Stimulated activated memory B cell treated with anti-CD40 and anti-IgM and Interleukin-4, amounts not matched to agents 10 μg/mL and 1 μg/mL and 100 μg/mL, for 72 hours (primary cell): ENCODE data around the gene EBP.
A peak's percentile ranks its signal among the peaks of the same experiment; 100 is the strongest.
"Not testable (repeated sequence)": the region's sequence is repeated elsewhere in the genome, so short reads cannot be mapped to it uniquely, and the experiment has no call there.

Experiments used
- ATAC-seq: fragments of 150-1000 bp; cut with Tn5 transposase; 2 replicates; pipeline ENCODE4 v1.10.0; 2021
- H3K27ac Mint-ChIP-seq: one replicate; pipeline ENCODE4 v1.8.0; 2022; ENCODE audit warnings: mild to moderate bottlenecking, mixed read lengths
- H3K27me3 Mint-ChIP-seq: one replicate; pipeline ENCODE4 v1.8.0; 2022; ENCODE audit warnings: mixed read lengths
- H3K36me3 Mint-ChIP-seq: one replicate; pipeline ENCODE4 v1.8.0; 2022; ENCODE audit warnings: mixed read lengths
- H3K4me1 Mint-ChIP-seq: one replicate; pipeline ENCODE4 v1.8.0; 2022; ENCODE audit warnings: mixed read lengths
- H3K4me3 Mint-ChIP-seq: one replicate; pipeline ENCODE4 v1.8.0; 2022; ENCODE audit warnings: mild to moderate bottlenecking, moderate library complexity, mixed read lengths
- H3K9me3 Mint-ChIP-seq: one replicate; pipeline ENCODE4 v1.8.0; 2022; ENCODE audit warnings: mixed read lengths

Gene EBP

DNA sequence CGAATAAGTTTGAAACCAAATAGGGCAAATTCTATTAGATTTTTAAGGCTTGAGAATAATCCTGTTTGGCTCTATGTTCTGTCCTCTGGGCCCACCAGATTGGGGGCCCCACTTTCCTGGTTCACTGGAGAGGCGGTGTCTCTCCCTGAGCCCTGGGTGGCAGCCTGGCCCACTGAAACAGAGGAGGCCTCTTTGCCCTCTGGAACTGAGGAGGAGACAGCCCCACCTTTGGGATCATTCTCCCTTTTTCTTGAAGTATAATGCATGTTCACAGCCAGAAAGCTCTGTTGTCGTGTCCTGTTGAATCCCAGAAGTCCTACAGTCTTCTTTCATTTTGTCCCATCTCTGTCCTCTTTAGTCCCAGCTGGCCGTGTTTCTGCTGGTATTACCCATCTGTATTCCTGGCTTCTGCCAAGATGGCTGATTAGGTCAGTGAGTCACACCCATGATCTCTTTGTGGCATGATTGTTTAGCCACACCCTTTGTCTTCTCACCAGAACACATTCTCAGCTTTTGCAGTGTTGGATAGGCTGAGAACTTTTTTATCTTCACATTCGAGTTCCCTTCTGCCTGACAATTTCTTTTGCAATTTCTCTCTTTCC lies 9.9 kb downstream of the EBP start:
- Mint-ChIP-seq H3K27me3 (no peaks in the 10 kb centered on the region), H3K9me3 (no peaks in the 10 kb centered on the region), H3K4me3 (no peak overlapping the region), H3K36me3 (peaks cover 20% of the 10 kb centered on the region), H3K4me1 (peaks cover 4% of the 10 kb centered on the region), H3K27ac (no peak overlapping the region)
- ATAC-seq, result no peak

DNA sequence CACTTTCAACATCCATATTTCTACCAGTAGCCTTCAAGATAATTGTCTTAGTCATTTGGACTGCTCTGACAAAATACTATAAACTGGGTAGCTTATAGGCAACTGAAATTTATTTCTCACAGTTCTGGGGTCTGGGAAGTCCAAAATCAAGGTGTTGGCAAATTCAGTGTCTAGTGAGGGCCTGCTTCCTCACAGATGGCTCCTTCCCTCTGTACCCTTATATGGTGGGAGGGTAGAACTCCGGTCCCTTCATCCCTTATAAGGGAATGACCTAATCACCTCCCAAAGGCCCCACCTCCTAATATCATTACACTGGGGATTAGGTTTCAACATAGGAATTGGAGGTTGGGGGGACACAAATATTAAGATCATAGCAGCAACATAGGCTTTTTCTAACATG lies 10.6 kb downstream of the EBP start:
- Mint-ChIP-seq H3K9me3 (no peaks in the 10 kb centered on the region), H3K36me3 (peaks cover 16% of the 10 kb centered on the region), H3K4me3 (no peak overlapping the region), H3K27me3 (no peaks in the 10 kb centered on the region), H3K27ac (no peak overlapping the region), H3K4me1 (no peaks in the 10 kb centered on the region)
- ATAC-seq, result no peak

DNA sequence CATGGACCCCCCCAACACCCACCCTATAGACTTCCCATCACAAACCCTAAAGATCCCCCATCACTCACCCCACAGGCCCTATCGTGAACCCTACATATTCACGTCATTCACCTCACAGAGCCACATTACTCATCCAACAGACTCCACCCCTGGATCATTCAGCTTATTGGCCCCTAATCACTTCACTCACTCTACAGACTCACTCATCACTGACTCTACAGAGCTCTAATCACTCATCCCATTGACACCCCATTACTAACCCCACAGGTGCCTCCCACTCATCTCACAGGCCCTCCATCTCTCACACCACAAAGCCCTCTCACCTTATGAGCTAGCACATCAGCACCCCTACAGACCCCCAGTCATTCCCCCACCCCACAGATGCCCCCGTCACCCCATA lies 11.6 kb downstream of the EBP start:
- ATAC-seq, result no peak
- Mint-ChIP-seq H3K27ac (no peak overlapping the region), H3K27me3 (no peaks in the 10 kb centered on the region), H3K36me3 (peaks cover 15% of the 10 kb centered on the region), H3K4me1 (no peaks in the 10 kb centered on the region), H3K9me3 (no peaks in the 10 kb centered on the region), H3K4me3 (no peak overlapping the region)

DNA sequence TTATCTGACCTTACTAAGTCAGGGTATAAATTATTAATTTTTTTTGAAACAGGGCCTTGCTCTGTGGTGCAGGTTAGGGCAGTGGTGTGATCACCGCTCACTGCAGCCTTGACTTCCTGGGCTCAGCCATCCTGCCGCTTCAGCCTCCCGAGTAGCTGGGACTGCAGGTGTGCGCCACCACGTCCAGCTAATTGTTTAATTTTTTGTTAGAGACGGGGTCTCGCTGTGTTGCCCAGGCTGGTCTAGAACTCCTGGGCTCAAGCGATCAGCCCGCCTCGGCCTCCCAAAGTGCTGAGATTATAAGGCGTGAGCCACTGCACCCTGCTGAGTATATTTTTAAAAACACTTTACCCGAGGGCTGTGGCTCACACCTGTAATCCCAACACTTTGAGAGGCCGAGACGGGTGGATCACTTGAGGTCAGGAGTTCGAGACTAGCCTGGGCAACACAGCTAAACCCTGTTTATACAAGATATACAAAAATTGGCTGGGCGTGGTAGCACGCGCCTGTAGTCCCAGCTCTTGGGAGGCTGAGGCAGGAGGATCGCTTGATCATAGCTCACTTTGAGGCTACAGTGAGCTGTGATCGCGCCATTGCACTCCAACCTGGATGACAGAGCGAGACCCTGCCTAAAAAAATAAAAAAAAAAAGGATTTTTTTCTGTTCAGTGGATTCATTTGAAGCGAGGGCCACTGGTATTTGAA lies 17.2 kb downstream of the EBP start:
- Mint-ChIP-seq H3K4me1 (peaks cover 20% of the 10 kb centered on the region), H3K9me3 (no peaks in the 10 kb centered on the region), H3K27me3 (no peaks in the 10 kb centered on the region), H3K27ac (peak overlapping the region; percentile 87), H3K4me3 (peak overlapping the region; percentile 92), H3K36me3 (peaks cover 6% of the 10 kb centered on the region)
- ATAC-seq, result no peak

DNA sequence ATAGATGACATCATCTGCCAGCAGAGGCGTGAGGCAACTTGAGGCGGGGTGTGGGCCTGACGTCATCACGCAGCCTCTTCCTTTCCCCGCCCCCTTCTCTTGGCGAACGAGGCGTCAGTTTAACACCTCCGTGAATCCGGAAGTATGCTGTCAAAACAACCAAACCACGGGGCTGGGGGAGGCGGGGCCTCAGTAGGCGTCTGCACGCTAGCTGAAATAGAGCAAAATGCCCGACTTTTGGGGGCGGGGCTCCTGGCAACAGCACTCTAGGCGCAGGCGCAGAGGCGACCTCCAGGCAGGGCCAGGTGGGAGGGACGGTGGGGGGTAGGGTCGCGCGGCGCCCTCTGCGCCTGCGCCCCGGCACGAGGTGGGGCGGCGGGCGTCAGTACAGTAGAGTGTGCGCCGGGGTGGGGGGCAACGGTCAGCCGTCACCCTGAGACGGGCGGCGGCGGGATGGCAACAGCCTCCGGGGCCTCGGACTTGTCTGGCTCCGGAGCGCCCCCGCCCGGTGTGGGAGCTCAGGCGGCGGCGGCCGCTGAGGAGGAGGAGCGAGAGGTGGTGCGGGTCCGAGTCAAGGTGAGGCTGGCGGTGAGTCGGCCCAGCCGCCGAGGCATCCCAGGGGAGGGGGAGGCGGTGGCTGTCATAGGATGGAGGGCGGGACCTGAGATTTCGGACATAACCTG lies 17.9 kb downstream of the EBP start, which contains the start of gene TBC1D25:
TBC1D25 (plus strand) TSS at position 370 of the 683 bp plus-strand sequence; CDS start at position 454, 84 bp downstream.
- H3K27me3 Mint-ChIP-seq, result no peaks in the 10 kb centered on the region
- no peaks in the 10 kb centered on the region for H3K9me3 Mint-ChIP-seq
- peak within 1 kb of the TSS; percentile 92 for H3K4me3 Mint-ChIP-seq
- peak within 1 kb of the TSS; percentile 87 for H3K27ac Mint-ChIP-seq
- peak; percentile 95 for ATAC-seq
- peaks cover 20% of the 10 kb centered on the region for H3K4me1 Mint-ChIP-seq
- peaks cover 6% of the 10 kb centered on the region for H3K36me3 Mint-ChIP-seq

DNA sequence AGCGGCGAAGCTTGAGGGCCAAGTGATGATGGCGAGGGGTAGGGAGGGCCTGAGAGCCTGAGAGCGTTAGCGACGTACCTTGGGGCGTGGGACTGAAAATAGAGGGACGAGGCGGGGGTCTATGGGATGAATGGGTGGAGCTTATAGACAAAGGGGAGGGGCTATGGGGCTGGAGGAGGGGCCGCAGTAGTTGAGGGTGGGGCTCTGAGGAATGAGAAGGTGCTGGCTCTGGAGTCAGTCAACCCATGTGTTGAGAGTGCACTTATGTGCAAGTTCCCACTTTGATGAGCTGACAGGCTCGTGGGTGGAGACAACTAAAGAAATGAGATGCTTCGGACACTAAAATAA lies 18.4 kb downstream of the EBP start:
- Mint-ChIP-seq H3K27ac (peak overlapping the region; percentile 87), H3K9me3 (no peaks in the 10 kb centered on the region)

DNA sequence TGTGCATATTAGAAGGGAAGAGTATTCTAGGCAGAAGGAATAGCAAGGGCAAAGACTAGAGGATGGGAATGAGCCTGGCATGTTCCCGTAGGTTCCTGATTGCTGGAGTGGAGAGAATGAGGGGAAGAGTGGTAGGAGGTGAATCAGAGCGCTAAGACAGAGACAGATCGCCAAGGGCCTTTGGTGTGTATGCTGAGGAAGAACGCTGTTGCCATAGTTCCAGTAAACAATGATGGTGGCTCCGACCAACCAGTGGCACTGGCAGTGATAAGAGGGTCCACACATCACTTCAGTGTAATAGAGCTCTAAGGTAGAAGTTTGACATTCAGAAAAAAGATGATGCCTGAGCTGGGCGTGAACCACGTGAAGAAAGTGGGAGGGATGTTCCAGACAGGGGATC lies 18.9 kb downstream of the EBP start:
- Mint-ChIP-seq H3K9me3 (no peaks in the 10 kb centered on the region), H3K4me1 (peaks cover 20% of the 10 kb centered on the region), H3K36me3 (peaks cover 10% of the 10 kb centered on the region), H3K4me3 (peak overlapping the region; percentile 92), H3K27ac (peak overlapping the region; percentile 87), H3K27me3 (no peaks in the 10 kb centered on the region)
- ATAC-seq, result no peak

More for the DNA sequence above, 18.4 kb downstream of the EBP start:
- peak overlapping the region; percentile 92 for H3K4me3 Mint-ChIP-seq
- peaks cover 20% of the 10 kb centered on the region for H3K4me1 Mint-ChIP-seq
- ATAC-seq, result peak; percentile 75
- H3K27me3 Mint-ChIP-seq, result no peaks in the 10 kb centered on the region
- peaks cover 6% of the 10 kb centered on the region for H3K36me3 Mint-ChIP-seq

DNA sequence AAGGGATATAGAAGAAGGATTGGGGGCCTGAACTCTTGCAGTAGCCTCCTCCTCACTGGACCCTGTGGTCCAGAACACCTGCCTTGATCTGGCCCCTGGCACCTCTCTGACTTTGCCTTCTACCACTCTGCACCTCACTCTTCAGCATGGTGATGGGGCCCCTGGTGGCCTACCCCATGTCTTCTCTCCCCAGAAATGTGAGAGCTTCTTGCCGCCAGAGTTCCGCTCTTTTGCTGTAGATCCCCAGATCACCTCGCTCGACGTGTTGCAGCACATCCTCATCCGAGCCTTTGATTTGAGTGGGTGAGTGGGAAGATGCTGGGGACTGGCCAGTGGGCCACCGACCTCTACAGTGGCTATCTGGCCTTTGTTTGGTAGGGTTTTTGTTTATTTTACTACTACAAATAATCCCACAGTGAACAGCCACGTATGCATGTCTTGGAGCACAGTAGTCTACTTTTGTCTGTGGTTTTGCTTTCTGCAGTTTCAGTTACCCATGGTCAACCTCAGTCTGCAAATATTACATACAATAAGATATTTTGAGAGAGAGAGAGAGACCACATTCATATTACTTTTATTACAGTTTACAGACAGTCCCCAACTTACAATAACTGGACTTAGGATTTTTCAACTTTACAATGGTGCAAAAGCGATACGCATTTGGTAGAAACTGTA lies 19.7 kb downstream of the EBP start:
- peak overlapping the region; percentile 92 for H3K4me3 Mint-ChIP-seq
- H3K27ac Mint-ChIP-seq, result peak overlapping the region; percentile 87
- peaks cover 20% of the 10 kb centered on the region for H3K4me1 Mint-ChIP-seq
- H3K27me3 Mint-ChIP-seq, result no peaks in the 10 kb centered on the region
- H3K9me3 Mint-ChIP-seq, result no peaks in the 10 kb centered on the region
- ATAC-seq, result no peak
- H3K36me3 Mint-ChIP-seq, result peaks cover 12% of the 10 kb centered on the region

DNA sequence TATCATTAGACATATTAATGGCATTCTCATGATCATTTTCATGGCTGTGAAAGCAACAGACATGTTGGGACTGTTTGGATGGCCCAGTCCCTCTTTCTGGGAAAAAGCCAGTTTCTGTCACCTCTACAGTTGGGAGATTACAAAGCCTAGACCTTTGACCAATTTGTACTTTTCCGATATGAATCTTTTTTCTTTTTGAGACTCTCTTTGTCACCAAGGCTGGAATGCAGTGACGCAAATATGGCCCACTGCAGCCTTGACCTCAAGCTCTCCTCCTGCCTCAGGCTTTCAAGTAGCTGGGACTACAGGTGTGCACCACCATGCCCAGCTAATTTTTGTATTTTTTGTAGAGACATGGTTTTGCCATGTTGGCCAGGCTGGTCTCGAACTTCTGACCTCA lies 27.3 kb downstream of the EBP start:
- H3K9me3 Mint-ChIP-seq, result no peaks in the 10 kb centered on the region
- peaks cover 29% of the 10 kb centered on the region for H3K36me3 Mint-ChIP-seq
- H3K27ac Mint-ChIP-seq, result no peak overlapping the region
- no peak for ATAC-seq
- no peak overlapping the region for H3K4me3 Mint-ChIP-seq
- H3K27me3 Mint-ChIP-seq, result no peaks in the 10 kb centered on the region
- H3K4me1 Mint-ChIP-seq, result no peaks in the 10 kb centered on the region

DNA sequence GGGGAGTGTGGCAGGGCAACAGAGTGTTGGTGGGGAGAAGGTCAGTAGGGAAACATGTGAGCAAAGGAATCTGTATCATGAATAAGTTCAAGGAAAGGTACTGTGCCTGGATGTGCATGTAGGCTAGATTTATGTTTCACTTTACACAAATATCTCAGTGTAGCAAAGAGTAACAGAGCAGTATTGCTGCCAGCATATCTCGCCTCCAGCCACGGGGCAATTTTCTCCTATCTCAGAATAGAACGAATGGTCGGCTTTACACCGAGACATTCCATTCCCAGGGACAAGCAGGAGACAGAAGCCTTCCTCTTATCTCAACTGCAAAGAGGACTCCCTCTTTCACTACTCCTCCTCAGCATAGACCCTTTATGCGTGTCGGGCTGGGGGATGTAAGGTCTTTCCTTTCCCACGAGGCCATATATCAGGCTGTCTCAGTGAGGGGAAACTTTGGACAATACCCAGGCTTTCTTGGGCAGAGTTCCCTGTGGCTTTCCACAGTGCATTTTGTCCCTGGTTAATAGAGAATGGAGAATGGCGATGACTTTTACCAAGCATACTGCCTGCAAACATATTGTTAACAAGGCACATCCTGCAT lies 34.2 kb downstream of the EBP start:
- peaks cover 34% of the 10 kb centered on the region for H3K36me3 Mint-ChIP-seq
- not testable (repeated sequence) for H3K27ac Mint-ChIP-seq, H3K9me3 Mint-ChIP-seq, H3K4me3 Mint-ChIP-seq, ATAC-seq, H3K4me1 Mint-ChIP-seq, H3K27me3 Mint-ChIP-seq

DNA sequence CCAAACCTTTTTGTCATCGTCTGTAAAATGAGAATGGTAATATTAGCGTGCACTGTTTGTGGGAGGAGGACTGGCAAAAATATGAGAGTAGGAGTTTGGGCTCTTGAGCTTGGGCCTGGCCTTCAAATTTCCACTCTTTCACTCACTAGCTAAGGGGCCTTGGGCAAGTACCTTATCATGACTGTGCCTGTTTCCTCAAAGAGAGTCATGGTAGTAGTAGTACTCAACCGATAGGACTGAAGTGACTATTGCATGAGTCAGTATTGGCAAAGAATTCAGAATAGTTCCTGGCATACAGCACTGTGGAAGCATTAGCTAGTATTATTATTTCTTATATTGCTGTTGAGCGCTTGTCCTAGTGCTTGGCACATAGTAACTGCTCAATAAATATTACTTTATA lies 36.7 kb downstream of the EBP start:
- Mint-ChIP-seq H3K9me3 (no peaks in the 10 kb centered on the region), H3K36me3 (peaks cover 35% of the 10 kb centered on the region), H3K27me3 (no peaks in the 10 kb centered on the region), H3K4me3 (no peak overlapping the region), H3K27ac (no peak overlapping the region), H3K4me1 (no peaks in the 10 kb centered on the region)
- no peak for ATAC-seq

DNA sequence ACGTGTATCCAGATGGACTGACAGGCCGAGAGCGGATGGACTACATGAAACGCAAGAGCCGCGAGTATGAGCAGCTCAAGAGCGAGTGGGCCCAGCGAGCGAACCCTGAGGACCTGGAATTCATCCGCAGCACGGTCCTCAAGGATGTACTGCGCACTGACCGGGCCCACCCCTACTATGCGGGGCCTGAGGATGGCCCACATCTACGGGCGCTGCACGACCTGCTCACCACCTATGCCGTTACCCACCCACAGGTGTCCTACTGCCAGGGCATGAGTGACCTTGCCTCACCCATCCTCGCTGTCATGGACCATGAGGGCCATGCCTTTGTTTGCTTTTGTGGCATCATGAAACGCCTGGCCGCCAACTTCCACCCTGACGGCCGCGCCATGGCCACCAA lies 38.0 kb downstream of the EBP start:
- Mint-ChIP-seq H3K4me1 (no peaks in the 10 kb centered on the region), H3K4me3 (no peak overlapping the region), H3K27ac (no peak overlapping the region), H3K27me3 (no peaks in the 10 kb centered on the region), H3K9me3 (no peaks in the 10 kb centered on the region), H3K36me3 (peaks cover 32% of the 10 kb centered on the region)
- no peak for ATAC-seq

DNA sequence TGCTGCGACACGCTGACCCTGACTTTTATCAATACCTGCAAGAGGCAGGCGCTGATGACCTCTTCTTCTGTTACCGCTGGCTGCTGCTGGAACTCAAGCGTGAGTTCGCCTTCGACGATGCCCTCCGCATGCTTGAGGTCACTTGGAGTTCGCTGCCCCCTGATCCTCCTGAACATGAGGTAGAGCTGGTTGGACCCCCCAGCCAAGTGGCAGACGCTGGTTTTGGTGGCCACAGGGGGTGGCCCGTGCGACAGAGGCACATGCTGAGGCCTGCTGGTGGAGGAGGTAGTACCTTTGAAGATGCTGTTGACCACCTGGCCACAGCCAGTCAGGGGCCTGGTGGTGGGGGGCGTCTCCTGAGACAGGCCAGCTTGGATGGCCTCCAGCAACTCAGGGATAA lies 38.4 kb downstream of the EBP start:
- no peaks in the 10 kb centered on the region for H3K27me3 Mint-ChIP-seq
- no peaks in the 10 kb centered on the region for H3K4me1 Mint-ChIP-seq
- peaks cover 27% of the 10 kb centered on the region for H3K36me3 Mint-ChIP-seq
- H3K27ac Mint-ChIP-seq, result no peak overlapping the region
- no peak overlapping the region for H3K4me3 Mint-ChIP-seq
- no peak for ATAC-seq
- H3K9me3 Mint-ChIP-seq, result no peaks in the 10 kb centered on the region

DNA sequence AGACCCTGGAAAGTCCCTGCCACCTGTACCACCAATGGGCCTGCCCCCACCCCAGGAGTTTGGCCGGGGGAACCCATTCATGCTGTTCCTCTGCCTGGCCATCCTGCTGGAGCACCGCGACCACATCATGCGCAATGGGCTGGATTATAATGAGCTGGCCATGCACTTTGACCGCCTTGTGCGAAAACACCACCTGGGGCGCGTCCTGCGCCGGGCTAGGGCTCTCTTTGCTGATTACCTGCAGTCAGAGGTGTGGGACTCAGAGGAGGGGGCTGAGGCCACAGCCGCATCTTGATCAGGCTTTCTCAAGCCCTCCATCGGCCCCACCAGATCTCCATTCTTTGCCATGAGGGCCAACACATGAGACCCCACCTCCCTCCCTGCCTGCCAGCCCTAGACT lies 39.1 kb downstream of the EBP start:
- Mint-ChIP-seq H3K4me3 (no peak overlapping the region), H3K27me3 (no peaks in the 10 kb centered on the region), H3K36me3 (peaks cover 21% of the 10 kb centered on the region), H3K9me3 (no peaks in the 10 kb centered on the region), H3K4me1 (no peaks in the 10 kb centered on the region), H3K27ac (peak overlapping the region; percentile 32)
- ATAC-seq, result no peak

DNA sequence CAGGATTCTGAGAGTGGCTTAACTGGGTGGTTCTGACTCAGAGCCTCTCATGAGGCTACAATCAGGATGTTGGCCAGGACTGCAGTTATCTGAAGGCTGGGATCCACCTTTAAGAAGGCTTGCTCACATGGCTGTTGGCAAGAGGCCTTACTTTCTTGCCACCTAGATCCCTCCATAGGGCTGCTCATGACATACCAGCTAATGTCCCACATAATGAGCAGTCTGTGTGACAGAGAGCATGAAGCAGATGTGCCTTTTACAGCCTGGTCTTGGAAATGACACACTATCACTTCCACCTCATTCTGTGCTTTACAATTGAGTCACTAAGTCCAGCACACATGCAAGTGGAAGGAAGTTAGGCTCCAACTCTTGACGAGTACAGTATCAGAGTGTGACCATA lies 48.4 kb downstream of the EBP start:
- Mint-ChIP-seq H3K27me3 (no peaks in the 10 kb centered on the region), H3K4me3 (no peak overlapping the region), H3K4me1 (peaks cover 12% of the 10 kb centered on the region), H3K9me3 (no peaks in the 10 kb centered on the region), H3K27ac (peak overlapping the region; percentile 17), H3K36me3 (peaks cover 4% of the 10 kb centered on the region)
- peak; percentile 58 for ATAC-seq
